Ascending aorta (tissue), 2 donors: Measurements from ENCODE around the gene PRRC2A. TPM values are rescaled to one million over a fixed set of nuclear protein-coding genes. Genes with fewer than 3 reads are reported as not detected.

Source experiments
- DNase-seq, 2 donors: peaks; one replicate each; pipeline ENCODE4 v3.0.0-alpha.2; 2019; ENCODE audit warnings: low spot score in 2 of 2
- H3K27ac ChIP-seq, 2 donors: fragments of 200-600 bp; sonication (generic); one replicate each; pipeline ENCODE4 v1.5.1; 2016 to 2017; ENCODE audit warnings: mild to moderate bottlenecking in 1 of 2
- H3K27me3 ChIP-seq: fragments of 200-600 bp; sonication (generic); one replicate; pipeline ENCODE4 v1.5.1; 2017
- H3K36me3 ChIP-seq, 2 donors: fragments of 200-600 bp; sonication (generic); one replicate each; pipeline ENCODE4 v1.5.1; 2016
- H3K4me1 ChIP-seq, 2 donors: fragments of 200-600 bp; sonication (generic); one replicate each; pipeline ENCODE4 v1.5.1; 2016 to 2017; ENCODE audit warnings: mild to moderate bottlenecking in 1 of 2
- H3K4me3 ChIP-seq, 2 donors: fragments of 200-600 bp; sonication (generic); one replicate each; pipeline ENCODE4 v1.5.1; 2016 to 2017; ENCODE audit warnings: mild to moderate bottlenecking in 1 of 2
- H3K9me3 ChIP-seq, 2 donors: fragments of 200-600 bp; sonication (generic); one replicate each; pipeline ENCODE4 v1.5.1; 2016
- intact Hi-C: fragments of 100-400 bp; cut with DNase I; formaldehyde crosslinking; loops from one replicate; pipeline ENCODE4 v1.15.1; 2023
- total RNA-seq: library from RNA; depleted of rRNA; stranded (reverse); fragments of >200 nt; gene quantifications from one replicate; pipeline ENCODE4 v1.1.0, GENCODE V29; 2016
- TF ChIP-seq, protein P1 (sequence below), 3 experiments: fragments of 200-600 bp in 2 of 3; fragments of 450-650 bp in 1 of 3; sonication (generic) in 2 of 3; IDR thresholded peaks; one replicate each; pipeline ENCODE4 v1.5.1; 2016 to 2019; ENCODE audit warnings: antibody characterized with exemption in 3 of 3, mild to moderate bottlenecking in 1 of 3, moderate library complexity in 1 of 3

PRRC2A gene
- total RNA-seq, 1 donor from 2014 or later = 171 TPM

GRCh38 chr6:31636698-31637596 is 16.4 kb downstream of the PRRC2A start:
- TF ChIP-seq, protein P1, sequence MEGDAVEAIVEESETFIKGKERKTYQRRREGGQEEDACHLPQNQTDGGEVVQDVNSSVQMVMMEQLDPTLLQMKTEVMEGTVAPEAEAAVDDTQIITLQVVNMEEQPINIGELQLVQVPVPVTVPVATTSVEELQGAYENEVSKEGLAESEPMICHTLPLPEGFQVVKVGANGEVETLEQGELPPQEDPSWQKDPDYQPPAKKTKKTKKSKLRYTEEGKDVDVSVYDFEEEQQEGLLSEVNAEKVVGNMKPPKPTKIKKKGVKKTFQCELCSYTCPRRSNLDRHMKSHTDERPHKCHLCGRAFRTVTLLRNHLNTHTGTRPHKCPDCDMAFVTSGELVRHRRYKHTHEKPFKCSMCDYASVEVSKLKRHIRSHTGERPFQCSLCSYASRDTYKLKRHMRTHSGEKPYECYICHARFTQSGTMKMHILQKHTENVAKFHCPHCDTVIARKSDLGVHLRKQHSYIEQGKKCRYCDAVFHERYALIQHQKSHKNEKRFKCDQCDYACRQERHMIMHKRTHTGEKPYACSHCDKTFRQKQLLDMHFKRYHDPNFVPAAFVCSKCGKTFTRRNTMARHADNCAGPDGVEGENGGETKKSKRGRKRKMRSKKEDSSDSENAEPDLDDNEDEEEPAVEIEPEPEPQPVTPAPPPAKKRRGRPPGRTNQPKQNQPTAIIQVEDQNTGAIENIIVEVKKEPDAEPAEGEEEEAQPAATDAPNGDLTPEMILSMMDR (IDR thresholded peaks at IDR 0.05) = no peak
- intact Hi-C loops = no loop called here
- DNase-seq = no peak
- no peaks in the 10 kb centered on the region for H3K9me3 ChIP-seq
- peaks cover 88 to 99% of the 10 kb centered on the region in 2 donors for H3K36me3 ChIP-seq
- no peak overlapping the region for H3K4me3 ChIP-seq
- no peak overlapping the region for H3K27ac ChIP-seq
- no peaks in the 10 kb centered on the region for H3K27me3 ChIP-seq
- H3K4me1 ChIP-seq = no peaks in the 10 kb centered on the region

- no peaks in the 10 kb centered on the region for H3K27me3 ChIP-seq
- H3K4me1 ChIP-seq = no peaks in the 10 kb centered on the region
- TF ChIP-seq, protein P1 (IDR thresholded peaks at IDR 0.05) = no peak
- no peak for DNase-seq
- H3K27ac ChIP-seq = no peak overlapping the region
- H3K9me3 ChIP-seq = no peaks in the 10 kb centered on the region
- H3K36me3 ChIP-seq = peaks cover 91 to 97% of the 10 kb centered on the region in 2 donors
- intact Hi-C loops = no loop called here
- no peak overlapping the region for H3K4me3 ChIP-seq
Observed at GRCh38 chr6:31639043-31639442, 18.5 kb downstream of the PRRC2A start.

DNA sequence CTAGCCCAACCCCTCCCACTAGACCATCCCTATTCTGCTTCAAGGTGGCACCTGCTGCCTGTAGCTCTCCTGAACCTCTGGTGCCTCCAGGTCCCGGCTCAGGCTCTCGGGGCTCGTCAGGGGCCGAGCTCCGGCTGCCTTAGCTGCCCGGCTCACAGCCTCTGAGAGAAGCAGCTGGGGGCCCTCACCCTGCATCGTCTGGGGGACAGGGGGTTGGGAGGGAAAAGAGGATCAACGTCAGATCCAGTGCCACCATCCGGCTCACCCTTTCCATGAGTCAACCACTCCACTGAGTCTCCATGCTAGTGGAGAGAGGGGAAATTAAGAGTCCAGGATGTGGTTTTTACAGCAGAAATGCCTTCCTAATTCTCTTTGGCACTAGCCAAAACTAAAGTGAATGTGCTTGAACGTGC is 18.9 kb downstream of the PRRC2A start:
- intact Hi-C loops = no loop called here
- Histone ChIP-seq H3K36me3 (peaks cover 91 to 97% of the 10 kb centered on the region in 2 donors), H3K27ac (no peak overlapping the region), H3K9me3 (no peaks in the 10 kb centered on the region), H3K4me3 (no peak overlapping the region), H3K4me1 (no peaks in the 10 kb centered on the region), H3K27me3 (no peaks in the 10 kb centered on the region)
- TF ChIP-seq, protein P1 (IDR thresholded peaks at IDR 0.05) = no peak
- DNase-seq = no peak

DNA sequence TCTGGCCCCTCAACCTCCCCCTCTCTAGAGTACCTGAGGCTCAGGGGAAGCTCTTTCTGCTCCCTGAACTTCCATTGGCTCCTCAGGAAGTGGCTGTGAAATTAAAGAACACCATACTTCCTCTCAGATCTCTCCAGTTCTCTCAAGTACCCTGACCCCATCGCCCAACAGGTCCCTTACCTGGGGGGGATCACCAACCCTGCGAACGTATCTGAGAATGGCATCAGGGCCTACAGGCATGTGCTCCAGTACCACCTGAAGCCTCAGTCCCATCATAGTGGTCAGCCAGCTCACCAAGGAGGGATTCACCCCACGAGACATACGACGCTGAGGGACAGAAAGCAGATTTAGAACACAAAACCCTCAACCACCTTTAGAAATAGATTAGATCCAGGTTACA is 20.1 kb downstream of the PRRC2A start:
- DNase-seq = no peak
- Histone ChIP-seq H3K27ac (no peak overlapping the region), H3K4me3 (no peak overlapping the region), H3K9me3 (no peaks in the 10 kb centered on the region), H3K27me3 (no peaks in the 10 kb centered on the region), H3K4me1 (no peaks in the 10 kb centered on the region), H3K36me3 (peaks cover 91 to 97% of the 10 kb centered on the region in 2 donors)
- intact Hi-C loops = no loop called here
- TF ChIP-seq, protein P1 (IDR thresholded peaks at IDR 0.05) = no peak

- Histone ChIP-seq H3K4me3 (no peak overlapping the region), H3K36me3 (peaks cover 90 to 97% of the 10 kb centered on the region in 2 donors), H3K27ac (no peak overlapping the region), H3K27me3 (no peaks in the 10 kb centered on the region), H3K9me3 (no peaks in the 10 kb centered on the region), H3K4me1 (no peaks in the 10 kb centered on the region)
- intact Hi-C loops = no loop called here
- DNase-seq = no peak
- TF ChIP-seq, protein P1 (IDR thresholded peaks at IDR 0.05) = no peak
Observed at GRCh38 chr6:31641370-31641769, 20.9 kb downstream of the PRRC2A start.
